HepG2 (cell line): ENCODE results near the gene HOXC12. TPM values are rescaled to one million over a fixed set of nuclear protein-coding genes. Genes with fewer than 3 reads are reported as not detected.

Experiments used
- ASH2L ChIP-seq: fragments of 300-600, 200-600 bp; sonication (generic); IDR thresholded peaks from 2 replicates; pipeline ENCODE4 v1.7.0; 2017; ENCODE audit warnings: low read depth, mild to moderate bottlenecking, moderate library complexity, mixed read lengths, low read length; ENCODE audit not compliant: insufficient read length
- FLYWCH1 ChIP-seq: sonication (generic); formaldehyde crosslinking; IDR thresholded peaks from 2 replicates; pipeline ENCODE4 v1.8.1; 2023; ENCODE audit warnings: mild to moderate bottlenecking, missing genetic modification reagents
- GATAD1 ChIP-seq: IDR thresholded peaks from 2 replicates; pipeline ENCODE4 v1.6.1; 2016; ENCODE audit warnings: missing genetic modification reagents, missing compliant biosample characterization
- GLMP ChIP-seq: sonication (generic); formaldehyde crosslinking; IDR thresholded peaks from 2 replicates; pipeline ENCODE4 v1.9.0; 2021; ENCODE audit warnings: missing genetic modification reagents, mild to moderate bottlenecking, borderline replicate concordance
- HDAC2 ChIP-seq: sonication (generic); formaldehyde crosslinking; IDR thresholded peaks from 2 replicates; pipeline ENCODE4 v1.4.0; 2020; ENCODE audit warnings: missing genetic modification reagents
- IKZF4 ChIP-seq: sonication (generic); formaldehyde crosslinking; IDR thresholded peaks from 2 replicates; pipeline ENCODE4 v1.5.1; 2020; ENCODE audit warnings: borderline replicate concordance, mild to moderate bottlenecking, low read depth, missing genetic modification reagents; ENCODE audit errors: not compliant biosample characterization
- MAZ ChIP-seq, 2 experiments: sonication (generic) in 1 of 2; formaldehyde crosslinking in 1 of 2; IDR thresholded peaks; 2 replicates each; pipeline versions ENCODE4 v1.5.0 to v1.6.1; 2012 to 2020; ENCODE audit warnings: low read depth in 2 of 2, mild to moderate bottlenecking in 2 of 2, borderline replicate concordance in 1 of 2, improper control_type of control experiment in 1 of 2, low read length in 1 of 2, missing genetic modification reagents in 1 of 2, moderate library complexity in 1 of 2
- NONO ChIP-seq, 2 experiments: fragments of 450-650 bp in 1 of 2; sonication (generic) in 1 of 2; formaldehyde crosslinking in 1 of 2; IDR thresholded peaks in 1 of 2; conservative IDR thresholded peaks in 1 of 2; 2 replicates each; pipeline versions ENCODE4 v1.6.1 to v1.8.0; 2017 to 2022; ENCODE audit warnings: mild to moderate bottlenecking in 1 of 2, missing genetic modification reagents in 1 of 2, moderate library complexity in 1 of 2
- TCF12 ChIP-seq, 2 experiments: fragments of 450-650 bp in 1 of 2; sonication (generic) in 1 of 2; formaldehyde crosslinking in 1 of 2; IDR thresholded peaks; 2 replicates each; pipeline versions ENCODE4 v1.6.1 to v1.8.0; 2017 to 2022; ENCODE audit warnings: antibody characterized with exemption in 1 of 2, mild to moderate bottlenecking in 1 of 2, missing genetic modification reagents in 1 of 2, moderate library complexity in 1 of 2
- ZFP37 ChIP-seq: sonication (generic); formaldehyde crosslinking; IDR thresholded peaks from 2 replicates; pipeline ENCODE4 v1.4.0; 2020; ENCODE audit warnings: missing genetic modification reagents, borderline replicate concordance
- ZFP91 ChIP-seq: sonication (generic); formaldehyde crosslinking; IDR thresholded peaks from 2 replicates; pipeline ENCODE4 v1.9.0; 2022; ENCODE audit warnings: missing genetic modification reagents, mild to moderate bottlenecking, borderline replicate concordance
- ZKSCAN8 ChIP-seq: IDR thresholded peaks from 2 replicates; pipeline ENCODE4 v1.6.1; 2016; ENCODE audit warnings: borderline replicate concordance, missing genetic modification reagents, missing compliant biosample characterization
- ZNF382 ChIP-seq: sonication (generic); formaldehyde crosslinking; IDR thresholded peaks from 2 replicates; pipeline ENCODE4 v1.5.0; 2020; ENCODE audit warnings: missing genetic modification reagents, mild to moderate bottlenecking, borderline replicate concordance
- ZNF496 ChIP-seq: sonication (generic); formaldehyde crosslinking; IDR thresholded peaks from 2 replicates; pipeline ENCODE4 v1.8.1; 2023; ENCODE audit warnings: mild to moderate bottlenecking, moderate library complexity, missing genetic modification reagents; ENCODE audit not compliant: insufficient replicate concordance
- ZNF530 ChIP-seq: sonication (generic); formaldehyde crosslinking; IDR thresholded peaks from 2 replicates; pipeline ENCODE4 v1.5.0; 2020; ENCODE audit warnings: low read depth, mild to moderate bottlenecking, missing genetic modification reagents
- ZNF770 ChIP-seq: sonication (generic); formaldehyde crosslinking; IDR thresholded peaks from 2 replicates; pipeline ENCODE4 v1.5.0; 2020; ENCODE audit warnings: mild to moderate bottlenecking, missing genetic modification reagents
- ZNF816 ChIP-seq: sonication (generic); formaldehyde crosslinking; IDR thresholded peaks from 2 replicates; pipeline ENCODE4 v1.8.0; 2022; ENCODE audit warnings: missing genetic modification reagents, mild to moderate bottlenecking, borderline replicate concordance
- ZNF839 ChIP-seq: sonication (generic); formaldehyde crosslinking; IDR thresholded peaks from 2 replicates; pipeline ENCODE4 v1.4.0; 2020; ENCODE audit warnings: missing genetic modification reagents, mild to moderate bottlenecking, borderline replicate concordance
- polyA plus RNA-seq, 8 experiments: library from polyadenylated mRNA; depleted of rRNA in 3 of 8; stranded (reverse) in 7 of 8; unstranded in 1 of 8; fragments of >200 nt; fragmentation: Illumina TruSeq in 4 of 8; extraction: Trizol in 4 of 8; gene quantifications; 2 replicates each; pipeline versions ENCODE4 v1.2.1 to v1.2.3, GENCODE V29; 2011 to 2016; ENCODE audit warnings: low read depth in 4 of 8, missing spikeins in 1 of 8, mixed read lengths in 1 of 8; ENCODE audit not compliant: insufficient read depth in 1 of 8
- total RNA-seq, 5 experiments: library from RNA; depleted of rRNA; stranded (reverse); fragments of >200 nt; fragmentation: Illumina TruSeq; extraction: Trizol; gene quantifications; 2 replicates each; pipeline ENCODE4 v1.2.3, GENCODE V29; 2016; ENCODE audit warnings: low read depth in 1 of 5
- TF ChIP-seq, protein P1 (sequence below): sonication (generic); formaldehyde crosslinking; IDR thresholded peaks from 2 replicates; pipeline ENCODE4 v1.9.0; 2021; ENCODE audit warnings: missing genetic modification reagents, borderline replicate concordance

HOXC12 gene
- total and polyA plus RNA-seq, 2 of the 13 experiments (the other 11 are each of a cell fraction or from before 2014, with no cell fraction given) = not detected

GRCh38 chr12:54005853-54006558, 51.3 kb downstream of the HOXC12 start (continued):
- TF ChIP-seq NONO (IDR thresholded peaks at IDR 0.05) (no peak), NONO (CRISPR knock-in tag; conservative IDR thresholded peaks at IDR 0.05) (no peak), ASH2L (no peak), ZFP37 (CRISPR knock-in tag) (no peak), ZNF496 (CRISPR knock-in tag) (no peak), ZKSCAN8 (CRISPR knock-in tag) (no peak), GLMP (CRISPR knock-in tag) (no peak), ZFP91 (CRISPR knock-in tag) (peak; percentile 48; the same call in 1 of the 2 replicates), ZNF530 (CRISPR knock-in tag) (no peak), HDAC2 (CRISPR knock-in tag) (no peak), FLYWCH1 (CRISPR knock-in tag) (no peak), TCF12 (IDR thresholded peaks at IDR 0.05) (no peak), TCF12 (CRISPR knock-in tag; IDR thresholded peaks at IDR 0.05) (no peak), GATAD1 (CRISPR knock-in tag) (no peak), ZNF839 (CRISPR knock-in tag) (no peak), ZNF770 (CRISPR knock-in tag) (0 out of 2 replicates have a peak, but pooled peaks have one; percentile 22), MAZ (IDR thresholded peaks at IDR 0.05; ENCODE audit: borderline replicate concordance, low read depth, low read length) (no peak), MAZ (CRISPR knock-in tag; IDR thresholded peaks at IDR 0.05; ENCODE audit: low read depth) (no peak), IKZF4 (CRISPR knock-in tag) (no peak), ZNF382 (CRISPR knock-in tag) (no peak), ZNF816 (CRISPR knock-in tag) (no peak)
- TF ChIP-seq, protein P1, sequence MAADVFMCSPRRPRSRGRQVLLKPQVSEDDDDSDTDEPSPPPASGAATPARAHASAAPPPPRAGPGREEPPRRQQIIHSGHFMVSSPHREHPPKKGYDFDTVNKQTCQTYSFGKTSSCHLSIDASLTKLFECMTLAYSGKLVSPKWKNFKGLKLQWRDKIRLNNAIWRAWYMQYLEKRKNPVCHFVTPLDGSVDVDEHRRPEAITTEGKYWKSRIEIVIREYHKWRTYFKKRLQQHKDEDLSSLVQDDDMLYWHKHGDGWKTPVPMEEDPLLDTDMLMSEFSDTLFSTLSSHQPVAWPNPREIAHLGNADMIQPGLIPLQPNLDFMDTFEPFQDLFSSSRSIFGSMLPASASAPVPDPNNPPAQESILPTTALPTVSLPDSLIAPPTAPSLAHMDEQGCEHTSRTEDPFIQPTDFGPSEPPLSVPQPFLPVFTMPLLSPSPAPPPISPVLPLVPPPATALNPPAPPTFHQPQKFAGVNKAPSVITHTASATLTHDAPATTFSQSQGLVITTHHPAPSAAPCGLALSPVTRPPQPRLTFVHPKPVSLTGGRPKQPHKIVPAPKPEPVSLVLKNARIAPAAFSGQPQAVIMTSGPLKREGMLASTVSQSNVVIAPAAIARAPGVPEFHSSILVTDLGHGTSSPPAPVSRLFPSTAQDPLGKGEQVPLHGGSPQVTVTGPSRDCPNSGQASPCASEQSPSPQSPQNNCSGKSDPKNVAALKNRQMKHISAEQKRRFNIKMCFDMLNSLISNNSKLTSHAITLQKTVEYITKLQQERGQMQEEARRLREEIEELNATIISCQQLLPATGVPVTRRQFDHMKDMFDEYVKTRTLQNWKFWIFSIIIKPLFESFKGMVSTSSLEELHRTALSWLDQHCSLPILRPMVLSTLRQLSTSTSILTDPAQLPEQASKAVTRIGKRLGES (CRISPR knock-in tag) = no peak
